GM15510 (cell line): ENCODE measurements around the gene RAX2.

Experiments used
- POLR2A ChIP-seq: IDR thresholded peaks from 3 replicates; pipeline ENCODE4 v1.6.1; 2011; ENCODE audit warnings: borderline replicate concordance; ENCODE audit not compliant: insufficient read length; ENCODE audit errors: extremely low read depth

The RAX2 gene

GRCh38 chr19:3734310-3734600 lies 37.8 kb downstream of the RAX2 start:
- no peak for TF ChIP-seq POLR2A

- no peak for TF ChIP-seq POLR2A
These were observed 38.3 kb downstream of the RAX2 start for GRCh38 chr19:3733549-3734309.

DNA sequence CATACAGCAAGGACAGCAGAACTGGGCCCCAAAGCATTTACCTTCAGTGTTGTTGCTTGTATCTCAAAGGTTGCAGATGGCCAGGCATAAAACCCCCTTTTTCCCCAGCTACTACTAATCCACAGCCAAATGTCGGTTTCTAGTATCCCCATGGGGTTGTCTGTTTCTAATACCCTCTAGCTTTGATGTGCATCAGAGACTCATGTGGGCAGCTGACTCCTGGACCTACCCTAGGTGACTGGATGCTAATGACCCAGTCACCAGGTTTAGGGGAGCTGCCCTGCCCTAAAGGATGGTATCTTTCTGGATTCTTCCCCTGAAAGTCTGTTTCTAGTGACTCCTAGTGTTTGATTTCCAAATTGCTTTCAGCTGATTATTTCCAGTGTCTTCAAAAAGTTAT lies 39.9 kb downstream of the RAX2 start:
- no peak for TF ChIP-seq POLR2A

- no peak for TF ChIP-seq POLR2A
These were observed 41.5 kb downstream of the RAX2 start for GRCh38 chr19:3730457-3730958.

DNA sequence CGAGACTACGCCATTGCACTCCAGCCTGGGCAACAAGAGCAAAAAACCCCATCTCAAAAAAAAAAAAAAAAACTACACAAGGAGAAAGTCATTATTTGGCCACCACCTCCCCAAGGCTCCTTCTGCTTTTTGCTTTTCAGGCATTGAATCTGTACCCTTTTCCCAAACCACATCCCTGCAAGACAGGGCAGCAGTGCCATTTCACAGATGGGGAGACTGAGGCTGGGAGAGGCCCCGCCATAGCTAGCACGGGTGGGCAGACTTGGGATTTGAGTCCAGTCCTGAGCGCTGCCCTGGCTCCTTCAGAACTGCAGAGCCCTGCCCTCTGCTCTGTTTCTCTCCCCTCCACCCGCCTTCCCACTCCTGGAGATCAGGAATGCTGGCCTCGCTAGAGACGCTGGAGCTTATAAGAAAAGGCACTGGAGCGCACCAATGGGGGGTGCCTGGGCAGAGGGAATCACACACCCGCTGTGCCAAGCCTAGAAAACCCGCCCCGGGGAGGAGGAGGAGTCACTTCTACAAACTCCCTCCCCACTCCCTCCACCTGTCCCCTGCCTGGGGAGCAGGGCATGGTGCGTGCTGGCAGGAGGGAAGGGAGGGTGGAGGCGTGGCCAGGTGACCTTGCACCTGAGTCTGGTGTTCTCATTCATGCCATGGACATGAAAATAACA lies 46.3 kb downstream of the RAX2 start:
- no peak for TF ChIP-seq POLR2A

GRCh38 chr19:3725121-3725520 lies 46.9 kb downstream of the RAX2 start:
- TF ChIP-seq POLR2A: no peak

GRCh38 chr19:3723883-3724282 lies 48.1 kb downstream of the RAX2 start:
- TF ChIP-seq POLR2A: no peak

DNA sequence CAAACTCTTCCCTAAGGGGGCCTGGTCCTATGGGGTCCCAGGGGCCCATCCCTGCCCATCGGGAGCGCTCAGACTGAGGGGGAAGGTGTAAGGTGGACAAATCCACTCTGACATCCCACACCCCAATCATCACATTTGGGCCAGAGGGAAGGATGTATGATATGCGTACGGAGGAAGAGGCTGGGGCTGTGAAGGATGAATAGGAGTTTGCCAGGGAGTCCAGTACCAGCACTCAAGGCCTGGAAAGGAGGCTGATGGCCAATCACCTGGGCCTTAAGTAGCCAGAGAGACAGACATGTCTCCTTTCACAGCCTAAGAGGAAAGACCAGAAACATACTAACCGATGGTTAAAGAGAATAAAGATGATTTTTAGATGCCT lies 48.9 kb downstream of the RAX2 start:
- no peak for TF ChIP-seq POLR2A

DNA sequence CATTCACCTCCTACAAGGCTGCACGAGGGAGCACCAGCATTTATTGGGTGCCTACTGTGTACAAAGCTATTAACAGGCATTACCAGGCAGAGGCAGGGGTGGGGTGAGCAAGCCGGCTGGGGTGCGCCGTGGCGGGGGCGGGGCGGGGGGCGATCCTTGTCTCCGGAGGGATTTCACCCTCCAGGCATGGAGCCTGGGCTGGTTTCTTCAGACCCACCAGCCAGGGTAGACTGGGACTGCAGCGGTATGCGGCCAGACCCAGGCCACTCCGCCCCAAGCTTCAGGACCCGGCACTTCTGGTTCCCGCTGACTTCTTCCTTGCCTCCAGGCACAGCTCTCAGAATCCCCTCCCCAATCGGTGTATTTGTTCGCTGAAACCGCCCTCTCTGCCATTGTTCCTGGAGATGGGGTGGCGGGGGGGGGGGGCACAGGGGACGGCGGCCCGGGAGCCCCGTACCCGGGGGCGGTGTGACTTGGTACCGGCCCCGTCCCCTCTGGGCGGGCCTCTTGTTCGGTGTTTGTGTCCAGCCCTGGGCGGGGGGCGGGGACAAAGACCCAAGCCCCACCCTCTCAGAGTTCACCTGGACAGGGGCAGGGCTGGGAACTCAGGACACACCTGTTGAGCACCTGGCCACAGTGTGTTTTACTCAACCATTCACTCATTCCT lies 49.5 kb downstream of the RAX2 start:
- no peak for TF ChIP-seq POLR2A

GRCh38 chr19:3721887-3722442 lies 50.1 kb downstream of the RAX2 start:
- TF ChIP-seq POLR2A: no peak

DNA sequence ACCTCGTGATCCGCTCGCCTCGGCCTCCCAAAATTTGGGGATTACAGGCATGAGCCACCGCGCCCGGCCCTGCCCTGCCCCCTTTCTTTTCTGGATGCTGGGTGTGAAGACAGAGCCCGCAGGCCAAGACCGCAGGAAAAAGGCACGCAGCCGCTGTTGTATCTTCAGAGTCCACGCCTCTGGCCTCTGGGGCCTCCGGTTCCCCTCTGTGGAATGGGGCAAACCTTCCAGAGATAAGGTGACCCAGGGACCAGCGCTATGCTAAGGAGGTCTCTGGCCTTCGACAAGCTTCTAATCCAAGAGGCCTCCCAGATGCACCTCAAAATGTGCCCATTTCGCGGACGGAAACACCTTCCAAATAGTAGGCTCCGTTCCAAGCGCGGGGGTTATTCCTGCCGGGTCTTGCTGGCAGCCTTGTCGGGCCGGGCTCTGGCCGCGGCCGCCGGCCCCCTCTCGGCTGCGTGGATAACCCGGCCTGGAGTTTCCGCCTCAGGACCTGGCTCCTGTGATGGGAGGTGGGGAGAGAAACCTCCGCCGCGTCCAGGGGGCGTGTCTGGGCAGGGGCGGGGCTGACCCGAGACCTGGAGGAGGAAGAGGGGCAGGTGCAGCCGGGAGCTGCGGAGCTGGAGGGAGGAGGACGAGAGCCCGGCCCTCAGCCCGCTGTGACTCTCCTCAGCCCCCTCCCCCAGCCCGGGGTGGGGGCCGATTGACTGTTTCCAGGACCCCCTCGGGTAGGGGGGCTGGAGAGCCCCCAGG lies 50.7 kb downstream of the RAX2 start:
- no peak for TF ChIP-seq POLR2A

DNA sequence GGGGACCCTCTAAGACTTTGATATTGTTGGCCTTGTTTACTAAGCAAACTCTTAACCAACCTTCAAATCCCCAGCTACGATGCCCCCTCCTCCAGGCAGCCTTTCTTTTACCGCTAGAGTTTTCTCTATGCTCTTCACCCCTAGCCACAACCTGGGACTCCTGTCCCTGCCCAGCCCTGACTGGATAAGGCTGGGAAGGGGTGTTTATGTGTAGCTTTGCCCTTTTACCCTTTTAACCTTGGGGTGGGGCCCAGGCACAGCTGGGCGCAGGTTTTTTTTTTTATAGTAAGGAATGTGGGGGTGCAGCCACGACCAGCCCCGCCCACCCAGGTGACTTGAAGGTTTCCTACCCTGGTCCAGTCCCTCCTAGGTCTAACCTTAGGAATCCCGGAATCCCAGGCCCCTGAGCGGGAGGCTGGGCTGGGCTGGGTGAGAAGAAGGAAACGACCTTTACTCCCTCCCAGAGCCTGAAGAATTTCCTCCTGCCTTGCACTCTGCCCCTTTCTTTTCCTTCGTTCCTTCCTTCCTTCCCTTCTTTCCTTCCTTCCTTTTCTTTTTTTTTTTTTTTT lies 51.6 kb downstream of the RAX2 start:
- no peak for TF ChIP-seq POLR2A

DNA sequence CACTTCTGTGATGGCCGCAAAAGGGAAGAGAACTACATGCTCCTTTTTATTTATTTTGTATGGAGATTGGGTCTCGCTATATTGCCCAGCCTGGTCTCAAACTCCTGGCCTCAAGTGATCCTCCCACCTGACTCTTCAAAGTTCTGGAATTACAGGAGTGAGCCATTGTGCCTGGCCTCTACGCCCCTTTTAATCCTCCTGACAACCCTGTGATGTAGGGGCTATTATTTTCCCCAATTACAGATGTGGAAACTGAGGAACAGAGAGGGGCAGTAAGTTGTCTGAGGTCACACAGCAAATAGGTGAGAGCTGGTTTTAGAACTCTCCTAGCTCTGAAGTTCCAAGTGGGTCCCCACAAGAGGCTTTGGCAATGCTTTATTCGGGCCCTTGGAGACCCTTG lies 52.2 kb downstream of the RAX2 start:
- TF ChIP-seq POLR2A: no peak
